A673 (cell line): ENCODE results near the gene ARHGAP26. TPM values are rescaled to one million over a fixed set of nuclear protein-coding genes. Genes with fewer than 3 reads are reported as not detected.

Experiments used
- BruUV-seq: library from RNA; stranded (reverse); fragments of 400-500 nt; replicated peaks from 2 replicates; lab custom pipeline; 2021; lab: Mats Ljungman, UMichigan
- CTCF ChIA-PET: fragments of 300-600 bp; sonication (Branson Sonifier 250); formaldehyde crosslinking; loops from one replicate; lab custom pipeline; 2022; ENCODE audit warnings: antibody characterized with exemption; lab: Charles Lee
- POLR2A ChIA-PET: fragments of 300-600 bp; sonication (Branson Sonifier 250); formaldehyde crosslinking; loops from one replicate; lab custom pipeline; 2022; ENCODE audit warnings: antibody characterized with exemption; ENCODE audit not compliant: low non-redundant PET; lab: Charles Lee
- DNase-seq: peaks from one replicate; pipeline ENCODE4 v3.0.0-alpha.2; 2015; ENCODE audit warnings: low spot score
- H3K27ac ChIP-seq: fragments of 200-600 bp; sonication (generic); 2 replicates; pipeline ENCODE4 v1.5.1; 2016; ENCODE audit warnings: mixed run types, low read depth, mild to moderate bottlenecking, mixed read lengths, antibody characterized with exemption, low read length; ENCODE audit not compliant: poor library complexity, severe bottlenecking
- H3K27me3 ChIP-seq: fragments of 200-600 bp; sonication (generic); replicated peaks from 2 replicates; pipeline ENCODE4 v1.6.1; 2017; ENCODE audit warnings: mixed run types, low read depth, mild to moderate bottlenecking, mixed read lengths, antibody characterized with exemption, low read length; ENCODE audit not compliant: insufficient read depth, poor library complexity
- H3K36me3 ChIP-seq: fragments of 200-600 bp; sonication (generic); 2 replicates; pipeline ENCODE4 v1.6.1; 2016; ENCODE audit warnings: mixed run types, mild to moderate bottlenecking, mixed read lengths, antibody characterized with exemption, low read length; ENCODE audit not compliant: insufficient read depth, poor library complexity, severe bottlenecking
- H3K4me1 ChIP-seq: fragments of 200-600 bp; sonication (generic); 2 replicates; pipeline ENCODE4 v1.6.1; 2017; ENCODE audit warnings: mixed run types, mild to moderate bottlenecking, mixed read lengths, antibody characterized with exemption, low read length; ENCODE audit not compliant: insufficient read depth, poor library complexity, severe bottlenecking
- H3K4me3 ChIP-seq: fragments of 200-600 bp; sonication (generic); 2 replicates; pipeline ENCODE4 v1.5.1; 2016; ENCODE audit warnings: low read depth, mixed run types, mild to moderate bottlenecking, mixed read lengths, low read length; ENCODE audit not compliant: poor library complexity, severe bottlenecking
- H3K9me3 ChIP-seq: fragments of 200-600 bp; sonication (generic); 2 replicates; pipeline ENCODE4 v1.6.1; 2016; ENCODE audit warnings: mixed run types, low read depth, mild to moderate bottlenecking, mixed read lengths, antibody characterized with exemption, low read length; ENCODE audit not compliant: poor library complexity, severe bottlenecking
- EZH2 ChIP-seq: fragments of 200-600 bp; sonication (generic); IDR thresholded peaks from 2 replicates; pipeline ENCODE4 v1.6.1; 2017; ENCODE audit warnings: borderline replicate concordance, low read depth, mild to moderate bottlenecking, mixed read lengths, antibody characterized with exemption, low read length; ENCODE audit not compliant: poor library complexity, severe bottlenecking
- intact Hi-C: fragments of 100-400 bp; cut with micrococcal nuclease; formaldehyde crosslinking; loops from one replicate; pipeline ENCODE4 v1.10.0; 2022; ENCODE audit not compliant: unreplicated experiment
- total RNA-seq: library from RNA; stranded (reverse); gene quantifications from 2 replicates; pipeline ENCODE4 v1.2.3, GENCODE V29; 2021
- TF ChIP-seq, protein P1 (sequence below): fragments of 300-800, 200-600 bp; sonication (generic); conservative IDR thresholded peaks from 2 replicates; pipeline ENCODE4 v1.5.1; 2017; ENCODE audit warnings: low read depth, mild to moderate bottlenecking, antibody characterized with exemption, low read length, moderate library complexity, mixed read lengths

ARHGAP26 gene
- total RNA-seq, 1 experiment from 2014 or later, result 25.5 TPM

- ChIA-PET POLR2A (no interaction called here), CTCF (no interaction called here)
- Histone ChIP-seq H3K36me3 (no peaks in the 10 kb centered on the region), H3K27me3 (no peaks in the 10 kb centered on the region), H3K4me3 (no peak overlapping the region), H3K4me1 (no peaks in the 10 kb centered on the region), H3K9me3 (no peaks in the 10 kb centered on the region), H3K27ac (no peak overlapping the region)
- TF ChIP-seq EZH2, result no peak
- TF ChIP-seq, protein P1, sequence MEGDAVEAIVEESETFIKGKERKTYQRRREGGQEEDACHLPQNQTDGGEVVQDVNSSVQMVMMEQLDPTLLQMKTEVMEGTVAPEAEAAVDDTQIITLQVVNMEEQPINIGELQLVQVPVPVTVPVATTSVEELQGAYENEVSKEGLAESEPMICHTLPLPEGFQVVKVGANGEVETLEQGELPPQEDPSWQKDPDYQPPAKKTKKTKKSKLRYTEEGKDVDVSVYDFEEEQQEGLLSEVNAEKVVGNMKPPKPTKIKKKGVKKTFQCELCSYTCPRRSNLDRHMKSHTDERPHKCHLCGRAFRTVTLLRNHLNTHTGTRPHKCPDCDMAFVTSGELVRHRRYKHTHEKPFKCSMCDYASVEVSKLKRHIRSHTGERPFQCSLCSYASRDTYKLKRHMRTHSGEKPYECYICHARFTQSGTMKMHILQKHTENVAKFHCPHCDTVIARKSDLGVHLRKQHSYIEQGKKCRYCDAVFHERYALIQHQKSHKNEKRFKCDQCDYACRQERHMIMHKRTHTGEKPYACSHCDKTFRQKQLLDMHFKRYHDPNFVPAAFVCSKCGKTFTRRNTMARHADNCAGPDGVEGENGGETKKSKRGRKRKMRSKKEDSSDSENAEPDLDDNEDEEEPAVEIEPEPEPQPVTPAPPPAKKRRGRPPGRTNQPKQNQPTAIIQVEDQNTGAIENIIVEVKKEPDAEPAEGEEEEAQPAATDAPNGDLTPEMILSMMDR, result no peak
- intact Hi-C loops, result no loop called here
- DNase-seq, result no peak
- no TSS peak for BruUV-seq
Measured at GRCh38 chr5:142853682-142854081, 83.5 kb downstream of the ARHGAP26 start.

GRCh38 chr5:142856269-142856782 is 86.1 kb downstream of the ARHGAP26 start:
- H3K27ac ChIP-seq, result no peak overlapping the region
- no peaks in the 10 kb centered on the region for H3K27me3 ChIP-seq
- no TSS peak for BruUV-seq
- no peaks in the 10 kb centered on the region for H3K4me1 ChIP-seq
- ChIA-PET POLR2A (no interaction called here), CTCF (no interaction called here)
- intact Hi-C loops, result no loop called here
- no peaks in the 10 kb centered on the region for H3K9me3 ChIP-seq
- no peaks in the 10 kb centered on the region for H3K36me3 ChIP-seq
- no peak for TF ChIP-seq EZH2
- TF ChIP-seq, protein P1, result no peak
- H3K4me3 ChIP-seq, result no peak overlapping the region
- no peak for DNase-seq

- peaks cover 4% of the 10 kb centered on the region for H3K4me1 ChIP-seq
- TF ChIP-seq, protein P1, result no peak
- TF ChIP-seq EZH2, result no peak
- BruUV-seq, result no TSS peak
- H3K36me3 ChIP-seq, result no peaks in the 10 kb centered on the region
- no peak overlapping the region for H3K4me3 ChIP-seq
- intact Hi-C loops, result no loop called here
- DNase-seq, result no peak
- no peaks in the 10 kb centered on the region for H3K9me3 ChIP-seq
- H3K27ac ChIP-seq, result no peak overlapping the region
- ChIA-PET CTCF (interaction anchor here (0.6 kb wide), 1 partner anchor 10 kb away, joined by 6 read pairs; no protein-coding TSS in a partner anchor), POLR2A (no interaction called here)
- no peaks in the 10 kb centered on the region for H3K27me3 ChIP-seq
Measured at GRCh38 chr5:142857405-142857804, 87.2 kb downstream of the ARHGAP26 start.
